Mesendoderm (in vitro differentiated cells): Measurements from ENCODE around the gene NEK6.

Experiments
- DNase-seq: peaks from one replicate; pipeline ENCODE4 v3.0.0; 2013
- H2AK5ac ChIP-seq: 2 replicates; pipeline ENCODE4 v1.6.1; 2013; ENCODE audit warnings: low read length, inconsistent platforms
- H2BK120ac ChIP-seq: 2 replicates; pipeline ENCODE4 v1.6.1; 2013; ENCODE audit warnings: low read depth, mild to moderate bottlenecking, low read length, moderate library complexity, mixed read lengths
- H2BK15ac ChIP-seq: replicated peaks from 2 replicates; pipeline ENCODE4 v1.6.1; 2013; ENCODE audit warnings: low read depth, mild to moderate bottlenecking, moderate library complexity
- H2BK5ac ChIP-seq: 2 replicates; pipeline ENCODE4 v1.6.1; 2013; ENCODE audit warnings: low read length, inconsistent platforms
- H3K18ac ChIP-seq: 2 replicates; pipeline ENCODE4 v1.6.1; 2013; ENCODE audit warnings: mild to moderate bottlenecking, low read length, mixed read lengths
- H3K23ac ChIP-seq: one replicate; pipeline ENCODE4 v1.6.1; 2013; ENCODE audit warnings: low read length
- H3K27ac ChIP-seq: 2 replicates; pipeline ENCODE4 v1.5.1; 2013; ENCODE audit warnings: low read depth, mild to moderate bottlenecking, inconsistent platforms, low read length, moderate library complexity
- H3K27me3 ChIP-seq: 2 replicates; pipeline ENCODE4 v1.6.1; 2013; ENCODE audit warnings: low read length, control low read depth, mild to moderate bottlenecking, inconsistent platforms; ENCODE audit not compliant: insufficient read depth, poor library complexity
- H3K36me3 ChIP-seq: 2 replicates; pipeline ENCODE4 v1.6.1; 2013; ENCODE audit warnings: low read length, inconsistent platforms; ENCODE audit not compliant: control insufficient read depth, insufficient read depth
- H3K4ac ChIP-seq: one replicate; pipeline ENCODE4 v1.6.1; 2013; ENCODE audit warnings: low read depth, mild to moderate bottlenecking, low read length, moderate library complexity
- H3K4me1 ChIP-seq: 2 replicates; pipeline ENCODE4 v1.6.1; 2013; ENCODE audit warnings: low read depth, low read length, inconsistent platforms; ENCODE audit not compliant: control insufficient read depth
- H3K4me2 ChIP-seq: 2 replicates; pipeline ENCODE4 v1.6.1; 2013; ENCODE audit warnings: low read length
- H3K4me3 ChIP-seq: 2 replicates; pipeline ENCODE4 v1.5.1; 2013; ENCODE audit warnings: mild to moderate bottlenecking, low read length
- H3K56ac ChIP-seq: one replicate; pipeline ENCODE4 v1.6.1; 2013; ENCODE audit warnings: low read length
- H3K79me1 ChIP-seq: 2 replicates; pipeline ENCODE4 v1.6.1; 2013; ENCODE audit warnings: low read length, inconsistent platforms
- H3K79me2 ChIP-seq: 2 replicates; pipeline ENCODE4 v1.6.1; 2013; ENCODE audit warnings: mild to moderate bottlenecking, low read length; ENCODE audit not compliant: control insufficient read depth, insufficient read depth
- H3K9ac ChIP-seq: 2 replicates; pipeline ENCODE4 v1.6.1; 2013; ENCODE audit warnings: low read length, inconsistent platforms
- H4K5ac ChIP-seq: one replicate; pipeline ENCODE4 v1.6.1; 2013; ENCODE audit warnings: low read length
- H4K8ac ChIP-seq: one replicate; pipeline ENCODE4 v1.6.1; 2013; ENCODE audit warnings: low read depth, mild to moderate bottlenecking, control low read depth, low read length, moderate library complexity
- WGBS: extraction: QIAGEN DNeasy Blood & Tissue Kit; methylation state at CpG from one replicate; pipeline ENCODE4 v1.1.7; 2013; ENCODE audit warnings: low lambda C conversion rate, missing lambda C conversion rate; ENCODE audit not compliant: insufficient coverage; ENCODE audit errors: extremely low coverage; 5-methylcytosine and 5-hydroxymethylcytosine counted together

The NEK6 gene

GRCh38 chr9:124347968-124348358, 90.2 kb downstream of the NEK6 start:
- Histone ChIP-seq H3K4me3 (no peak overlapping the region), H2BK120ac (no peak overlapping the region), H3K79me1 (no peaks in the 10 kb centered on the region), H3K23ac (no peak overlapping the region), H4K8ac (no peak overlapping the region), H3K36me3 (peaks cover 15% of the 10 kb centered on the region), H3K4me2 (no peak overlapping the region), H3K4ac (no peak overlapping the region), H4K5ac (no peak overlapping the region), H3K56ac (no peak overlapping the region), H3K79me2 (no peaks in the 10 kb centered on the region), H3K27ac (no peak overlapping the region), H3K27me3 (no peaks in the 10 kb centered on the region), H2BK5ac (no peak overlapping the region), H3K9ac (no peak overlapping the region), H2BK15ac (no peak overlapping the region), H2AK5ac (no peak overlapping the region), H3K4me1 (no peaks in the 10 kb centered on the region), H3K18ac (no peak overlapping the region)
- WGBS = no CpG with 5 or more reads among the region's 8 CpGs
- DNase-seq = no peak

- no peak overlapping the region for H2BK120ac ChIP-seq
- no peak overlapping the region for H2AK5ac ChIP-seq
- H4K5ac ChIP-seq = no peak overlapping the region
- H2BK5ac ChIP-seq = no peak overlapping the region
- H3K27me3 ChIP-seq = no peaks in the 10 kb centered on the region
- H3K4me2 ChIP-seq = no peak overlapping the region
- no peak overlapping the region for H3K9ac ChIP-seq
- no peak overlapping the region for H3K23ac ChIP-seq
- H3K4me1 ChIP-seq = no peaks in the 10 kb centered on the region
- H3K36me3 ChIP-seq = peaks cover 15% of the 10 kb centered on the region
- no peak overlapping the region for H3K4me3 ChIP-seq
- DNase-seq = no peak
- H4K8ac ChIP-seq = no peak overlapping the region
- H3K56ac ChIP-seq = no peak overlapping the region
- no peak overlapping the region for H2BK15ac ChIP-seq
- no peak overlapping the region for H3K18ac ChIP-seq
- no CpG with 5 or more reads among the region's 3 CpGs for WGBS
- H3K79me1 ChIP-seq = no peaks in the 10 kb centered on the region
- H3K79me2 ChIP-seq = no peaks in the 10 kb centered on the region
- H3K4ac ChIP-seq = no peak overlapping the region
- H3K27ac ChIP-seq = no peak overlapping the region
These were observed 90.6 kb downstream of the NEK6 start for GRCh38 chr9:124348363-124348762.

- Histone ChIP-seq H2AK5ac (no peak overlapping the region), H3K79me2 (no peaks in the 10 kb centered on the region), H2BK15ac (no peak overlapping the region), H3K27me3 (no peaks in the 10 kb centered on the region), H3K56ac (no peak overlapping the region), H2BK120ac (no peak overlapping the region), H3K4me1 (no peaks in the 10 kb centered on the region), H3K27ac (no peak overlapping the region), H3K23ac (no peak overlapping the region), H4K5ac (no peak overlapping the region), H3K4me3 (no peak overlapping the region), H3K79me1 (no peaks in the 10 kb centered on the region), H2BK5ac (no peak overlapping the region), H3K18ac (no peak overlapping the region), H3K4ac (no peak overlapping the region), H3K36me3 (peaks cover 15% of the 10 kb centered on the region), H4K8ac (no peak overlapping the region), H3K9ac (no peak overlapping the region), H3K4me2 (no peak overlapping the region)
- DNase-seq = no peak
- WGBS = no CpG with 5 or more reads among the region's 12 CpGs
These were observed 91.1 kb downstream of the NEK6 start for GRCh38 chr9:124348831-124349230.

GRCh38 chr9:124349267-124349666, 91.5 kb downstream of the NEK6 start:
- Histone ChIP-seq H3K9ac (no peak overlapping the region), H3K56ac (no peak overlapping the region), H3K27me3 (no peaks in the 10 kb centered on the region), H3K4me1 (no peaks in the 10 kb centered on the region), H3K23ac (no peak overlapping the region), H3K18ac (no peak overlapping the region), H3K79me1 (no peaks in the 10 kb centered on the region), H4K8ac (no peak overlapping the region), H4K5ac (no peak overlapping the region), H3K36me3 (peaks cover 15% of the 10 kb centered on the region), H2BK5ac (no peak overlapping the region), H3K4me2 (no peak overlapping the region), H3K27ac (no peak overlapping the region), H2BK120ac (no peak overlapping the region), H3K79me2 (no peaks in the 10 kb centered on the region), H2BK15ac (no peak overlapping the region), H3K4me3 (no peak overlapping the region), H2AK5ac (no peak overlapping the region), H3K4ac (no peak overlapping the region)
- no CpG with 5 or more reads among the region's 8 CpGs for WGBS
- DNase-seq = no peak

GRCh38 chr9:124349675-124350493, 92.1 kb downstream of the NEK6 start:
- H3K9ac ChIP-seq = no peak overlapping the region
- H3K36me3 ChIP-seq = peaks cover 15% of the 10 kb centered on the region
- no peaks in the 10 kb centered on the region for H3K79me2 ChIP-seq
- WGBS = no CpG with 5 or more reads among the region's 25 CpGs
- no peak overlapping the region for H4K5ac ChIP-seq
- no peaks in the 10 kb centered on the region for H3K79me1 ChIP-seq
- H3K4me2 ChIP-seq = no peak overlapping the region
- H3K23ac ChIP-seq = no peak overlapping the region
- H3K56ac ChIP-seq = no peak overlapping the region
- no peak overlapping the region for H3K4me3 ChIP-seq
- H3K27me3 ChIP-seq = no peaks in the 10 kb centered on the region
- H3K4me1 ChIP-seq = no peaks in the 10 kb centered on the region
- no peak overlapping the region for H2BK120ac ChIP-seq
- no peak overlapping the region for H3K18ac ChIP-seq
- no peak overlapping the region for H4K8ac ChIP-seq
- no peak overlapping the region for H2BK5ac ChIP-seq
- no peak overlapping the region for H3K27ac ChIP-seq
- H2BK15ac ChIP-seq = no peak overlapping the region
- no peak for DNase-seq
- H3K4ac ChIP-seq = no peak overlapping the region
- no peak overlapping the region for H2AK5ac ChIP-seq
